Measurements from ENCODE around the gene TXNRD2. TPM values are rescaled to one million over a fixed set of nuclear protein-coding genes. Genes with fewer than 3 reads are reported as not detected.

The TXNRD2 gene
- total and polyA plus RNA-seq, 10 of the 15 experiments (the other 5 are each of a cell fraction or from before 2014, with no cell fraction given) = 1.6 to 26.0 (median 13.9) TPM

DNA sequence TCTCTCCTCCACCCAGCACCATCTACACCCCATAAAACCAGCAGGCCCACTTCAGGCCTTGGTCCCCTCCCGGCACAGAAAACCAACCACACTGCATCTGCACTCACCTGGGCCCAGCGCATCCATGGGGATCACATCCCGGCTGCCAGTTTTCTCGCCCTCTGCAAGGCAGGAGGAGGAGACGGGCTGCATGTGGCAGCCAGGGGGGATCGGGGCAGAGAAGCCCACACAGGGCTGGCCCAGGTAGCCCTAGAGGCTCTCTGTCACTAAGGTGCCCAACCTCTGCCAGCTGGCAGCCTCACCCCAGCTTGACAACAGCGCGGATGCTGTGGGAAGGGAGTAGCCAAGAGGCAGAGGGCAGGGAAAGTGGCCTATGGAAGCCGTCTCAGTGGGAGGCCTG lies 30.6 kb upstream of the TXNRD2 start:
- Histone ChIP-seq H3K4me1 (ENCODE audit: control insufficient read depth, insufficient read depth, low read length) (no peaks in the 10 kb centered on the region), H3K36me3 (ENCODE audit: control insufficient read depth in 2 of 2, insufficient read depth in 2 of 2, low read length in 1 of 2) (peaks cover 0 to 2% of the 10 kb centered on the region in 2 experiments; a peak in 2 of 4 replicates), H3K27ac (ENCODE audit: control insufficient read depth, insufficient read depth) (no peak overlapping the region), H3K9me3 (replicated peaks; ENCODE audit: control insufficient read depth, insufficient read depth, low read length) (no peaks in the 10 kb centered on the region), H3K79me2 (ENCODE audit: control insufficient read depth, insufficient read depth, low read length) (no peaks in the 10 kb centered on the region), H4K20me1 (ENCODE audit: control insufficient read depth, insufficient read depth) (no peaks in the 10 kb centered on the region), H3K4me3 (no peak overlapping the region), H2AFZ (ENCODE audit: control insufficient read depth, low read depth, low read length) (no peak overlapping the region), H3K9ac (ENCODE audit: control insufficient read depth, insufficient read depth, low read length) (no peak overlapping the region), H3K4me2 (ENCODE audit: control insufficient read depth, insufficient read depth) (no peak overlapping the region), H3K27me3 (replicated peaks in 1 of 2; ENCODE audit: control insufficient read depth in 2 of 2, insufficient read depth in 2 of 2, low read length in 1 of 2) (no peaks in the 10 kb centered on the region)
- 87% methylated on average over 9 of the region's 9 CpGs for WGBS (ENCODE audit: insufficient coverage, insufficient replicate concordance, low lambda C conversion rate, missing lambda C conversion rate)
- FAIRE-seq = no peak
- ChIA-PET CTCF (interaction anchor here (0.7 to 1.4 kb wide), 2 partner anchors 41 to 185 kb away, joined by 3 to 5 read pairs; no protein-coding TSS in a partner anchor), SMC1A (ENCODE audit: uncharacterized antibody, unreplicated experiment) (no interaction called here), RAD21 (ENCODE audit: unreplicated experiment) (no interaction called here), POLR2A (no interaction called here)
- intact Hi-C loops (cut with micrococcal nuclease; ENCODE audit: unreplicated experiment) = loop anchor here (5.0 kb wide), 2 partner anchors 40 to 145 kb away; partner anchors contain the start of genes RANBP1 and TRMT2A
- TF ChIP-seq, protein P1, sequence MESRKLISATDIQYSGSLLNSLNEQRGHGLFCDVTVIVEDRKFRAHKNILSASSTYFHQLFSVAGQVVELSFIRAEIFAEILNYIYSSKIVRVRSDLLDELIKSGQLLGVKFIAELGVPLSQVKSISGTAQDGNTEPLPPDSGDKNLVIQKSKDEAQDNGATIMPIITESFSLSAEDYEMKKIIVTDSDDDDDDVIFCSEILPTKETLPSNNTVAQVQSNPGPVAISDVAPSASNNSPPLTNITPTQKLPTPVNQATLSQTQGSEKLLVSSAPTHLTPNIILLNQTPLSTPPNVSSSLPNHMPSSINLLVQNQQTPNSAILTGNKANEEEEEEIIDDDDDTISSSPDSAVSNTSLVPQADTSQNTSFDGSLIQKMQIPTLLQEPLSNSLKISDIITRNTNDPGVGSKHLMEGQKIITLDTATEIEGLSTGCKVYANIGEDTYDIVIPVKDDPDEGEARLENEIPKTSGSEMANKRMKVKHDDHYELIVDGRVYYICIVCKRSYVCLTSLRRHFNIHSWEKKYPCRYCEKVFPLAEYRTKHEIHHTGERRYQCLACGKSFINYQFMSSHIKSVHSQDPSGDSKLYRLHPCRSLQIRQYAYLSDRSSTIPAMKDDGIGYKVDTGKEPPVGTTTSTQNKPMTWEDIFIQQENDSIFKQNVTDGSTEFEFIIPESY (IDR thresholded peaks at IDR 0.05) = no peak
- TF ChIP-seq PML (IDR thresholded peaks at IDR 0.05; ENCODE audit: low read length) (no peak), CBFB (IDR thresholded peaks at IDR 0.05; ENCODE audit: low read depth) (no peak), PAX5 (IDR thresholded peaks at IDR 0.05; ENCODE audit: borderline replicate concordance, low read depth, low read length) (no peak), GATAD2B (conservative IDR thresholded peaks at IDR 0.05; ENCODE audit: low read depth) (no peak), MXI1 (IDR thresholded peaks at IDR 0.05; ENCODE audit: low read depth, low read length) (no peak), CHD4 (IDR thresholded peaks at IDR 0.05) (no peak), DPF2 (IDR thresholded peaks at IDR 0.05) (no peak), SIX5 (IDR thresholded peaks at IDR 0.05; ENCODE audit: low read depth, low read length, severe bottlenecking) (no peak), POU2F2 (IDR thresholded peaks at IDR 0.05; ENCODE audit: borderline replicate concordance, low read depth, low read length) (no peak), RELA (IDR thresholded peaks at IDR 0.05; ENCODE audit: borderline replicate concordance, partially characterized antibody) (no peak), BHLHE40 (IDR thresholded peaks at IDR 0.05; ENCODE audit: borderline replicate concordance in 1 of 2, low read depth in 2 of 2, low read length in 1 of 2) (no peak), JUND (IDR thresholded peaks at IDR 0.05; ENCODE audit: low read depth, low read length) (no peak), KAT2A (conservative IDR thresholded peaks at IDR 0.05; ENCODE audit: control insufficient read depth, low read depth, low read length) (no peak), RCOR1 (conservative IDR thresholded peaks at IDR 0.05; ENCODE audit: low read depth, low read length) (no peak), RBBP5 (conservative IDR thresholded peaks at IDR 0.05) (no peak)
- TF ChIP-seq, protein P2, sequence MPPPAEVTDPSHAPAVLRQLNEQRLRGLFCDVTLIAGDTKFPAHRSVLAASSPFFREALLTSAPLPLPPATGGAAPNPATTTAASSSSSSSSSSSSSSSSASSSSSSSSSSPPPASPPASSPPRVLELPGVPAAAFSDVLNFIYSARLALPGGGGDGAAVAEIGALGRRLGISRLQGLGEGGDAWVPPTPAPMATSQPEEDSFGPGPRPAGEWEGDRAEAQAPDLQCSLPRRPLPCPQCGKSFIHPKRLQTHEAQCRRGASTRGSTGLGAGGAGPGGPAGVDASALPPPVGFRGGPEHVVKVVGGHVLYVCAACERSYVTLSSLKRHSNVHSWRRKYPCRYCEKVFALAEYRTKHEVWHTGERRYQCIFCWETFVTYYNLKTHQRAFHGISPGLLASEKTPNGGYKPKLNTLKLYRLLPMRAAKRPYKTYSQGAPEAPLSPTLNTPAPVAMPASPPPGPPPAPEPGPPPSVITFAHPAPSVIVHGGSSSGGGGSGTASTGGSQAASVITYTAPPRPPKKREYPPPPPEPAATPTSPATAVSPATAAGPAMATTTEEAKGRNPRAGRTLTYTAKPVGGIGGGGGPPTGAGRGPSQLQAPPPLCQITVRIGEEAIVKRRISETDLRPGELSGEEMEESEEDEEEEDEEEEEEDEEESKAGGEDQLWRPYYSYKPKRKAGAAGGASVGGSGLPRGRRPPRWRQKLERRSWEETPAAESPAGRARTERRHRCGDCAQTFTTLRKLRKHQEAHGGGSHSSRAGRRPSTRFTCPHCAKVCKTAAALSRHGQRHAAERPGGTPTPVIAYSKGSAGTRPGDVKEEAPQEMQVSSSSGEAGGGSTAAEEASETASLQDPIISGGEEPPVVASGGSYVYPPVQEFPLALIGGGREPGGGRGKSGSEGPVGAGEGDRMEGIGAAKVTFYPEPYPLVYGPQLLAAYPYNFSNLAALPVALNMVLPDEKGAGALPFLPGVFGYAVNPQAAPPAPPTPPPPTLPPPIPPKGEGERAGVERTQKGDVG (CRISPR knock-in tag; IDR thresholded peaks at IDR 0.05) = no peak
- TF ChIP-seq, protein P3, sequence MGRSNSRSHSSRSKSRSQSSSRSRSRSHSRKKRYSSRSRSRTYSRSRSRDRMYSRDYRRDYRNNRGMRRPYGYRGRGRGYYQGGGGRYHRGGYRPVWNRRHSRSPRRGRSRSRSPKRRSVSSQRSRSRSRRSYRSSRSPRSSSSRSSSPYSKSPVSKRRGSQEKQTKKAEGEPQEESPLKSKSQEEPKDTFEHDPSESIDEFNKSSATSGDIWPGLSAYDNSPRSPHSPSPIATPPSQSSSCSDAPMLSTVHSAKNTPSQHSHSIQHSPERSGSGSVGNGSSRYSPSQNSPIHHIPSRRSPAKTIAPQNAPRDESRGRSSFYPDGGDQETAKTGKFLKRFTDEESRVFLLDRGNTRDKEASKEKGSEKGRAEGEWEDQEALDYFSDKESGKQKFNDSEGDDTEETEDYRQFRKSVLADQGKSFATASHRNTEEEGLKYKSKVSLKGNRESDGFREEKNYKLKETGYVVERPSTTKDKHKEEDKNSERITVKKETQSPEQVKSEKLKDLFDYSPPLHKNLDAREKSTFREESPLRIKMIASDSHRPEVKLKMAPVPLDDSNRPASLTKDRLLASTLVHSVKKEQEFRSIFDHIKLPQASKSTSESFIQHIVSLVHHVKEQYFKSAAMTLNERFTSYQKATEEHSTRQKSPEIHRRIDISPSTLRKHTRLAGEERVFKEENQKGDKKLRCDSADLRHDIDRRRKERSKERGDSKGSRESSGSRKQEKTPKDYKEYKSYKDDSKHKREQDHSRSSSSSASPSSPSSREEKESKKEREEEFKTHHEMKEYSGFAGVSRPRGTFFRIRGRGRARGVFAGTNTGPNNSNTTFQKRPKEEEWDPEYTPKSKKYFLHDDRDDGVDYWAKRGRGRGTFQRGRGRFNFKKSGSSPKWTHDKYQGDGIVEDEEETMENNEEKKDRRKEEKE (IDR thresholded peaks at IDR 0.05) = no peak
- in situ Hi-C loops (cut with MboI) = no loop called here
- no peak for ATAC-seq
- BruUV-seq (replicated peaks) = no TSS peak
- no peak for DNase-seq (ENCODE audit: low read depth, low spot score)
